Raji (cell line): Measurements from ENCODE around the gene FOS.

Source experiments
- POLR2A ChIP-seq: IDR thresholded peaks from 2 replicates; pipeline ENCODE4 v1.6.1; 2011; ENCODE audit warnings: low read depth, low read length, control low read depth; ENCODE audit not compliant: insufficient read depth

Gene FOS

GRCh38 chr14:75261820-75262219 lies 16.8 kb upstream of the FOS start:
- no peak for TF ChIP-seq POLR2A

GRCh38 chr14:75262641-75263040 lies 16.0 kb upstream of the FOS start:
- TF ChIP-seq POLR2A = no peak

GRCh38 chr14:75264036-75264435 lies 14.6 kb upstream of the FOS start:
- TF ChIP-seq POLR2A = no peak

GRCh38 chr14:75267141-75267721 lies 11.4 kb upstream of the FOS start:
- TF ChIP-seq POLR2A = no peak

- TF ChIP-seq POLR2A = no peak
These were observed 9.7 kb upstream of the FOS start for GRCh38 chr14:75268633-75269550.

- TF ChIP-seq POLR2A = no peak
These were observed 7.1 kb upstream of the FOS start for GRCh38 chr14:75271514-75271913.

- no peak for TF ChIP-seq POLR2A
These were observed 5.2 kb upstream of the FOS start for GRCh38 chr14:75273272-75274049.

GRCh38 chr14:75274050-75274898 lies 4.4 kb upstream of the FOS start:
- TF ChIP-seq POLR2A = no peak

GRCh38 chr14:75274899-75275569 lies 3.6 kb upstream of the FOS start:
- TF ChIP-seq POLR2A = no peak

GRCh38 chr14:75275598-75275997 lies 3.0 kb upstream of the FOS start:
- TF ChIP-seq POLR2A = no peak

GRCh38 chr14:75277008-75277814 lies 1.4 kb upstream of the FOS start:
- no peak for TF ChIP-seq POLR2A

GRCh38 chr14:75277815-75278421 lies 710 bp upstream of the FOS start:
- no peak for TF ChIP-seq POLR2A

GRCh38 chr14:75279153-75279762 lies 630 bp downstream of the FOS start:
- TF ChIP-seq POLR2A = no peak
